Stimulated activated CD4-positive, alpha-beta T cell treated with anti-CD3 and anti-CD28 coated beads, TNF-alpha, amount 100 ng/mL, for 4 hours (primary cell): Measurements from ENCODE around the gene IKZF4.

Experiments used
- DNase-seq, 3 experiments: peaks; one replicate each; pipeline ENCODE4 v3.0.0-alpha.2; 2020; ENCODE audit warnings: low read depth in 3 of 3

IKZF4 gene

GRCh38 chr12:56082967-56083366, 62.1 kb downstream of the IKZF4 start:
- DNase-seq: no peak

- no peak for DNase-seq
Measured at GRCh38 chr12:56084958-56085543, 64.2 kb downstream of the IKZF4 start.

- DNase-seq: no peak
Measured at GRCh38 chr12:56086096-56086495, 65.3 kb downstream of the IKZF4 start.

- DNase-seq: no peak
Measured at GRCh38 chr12:56086608-56087007, 65.8 kb downstream of the IKZF4 start.

- no peak for DNase-seq
Measured at GRCh38 chr12:56087220-56087619, 66.4 kb downstream of the IKZF4 start.
